HG03565 (cell line): ENCODE data around the gene HERPUD1.
"Not testable (repeated sequence)": the region's sequence is repeated elsewhere in the genome, so short reads cannot be mapped to it uniquely, and the experiment has no call there.

Source experiments
- ATAC-seq: cut with Tn5 transposase; IDR thresholded peaks from one replicate; pipeline ENCODE4 v1.9.1; 2021; ENCODE audit warnings: mild to moderate bottlenecking, moderate library complexity; ENCODE audit not compliant: unreplicated experiment

Gene HERPUD1

DNA sequence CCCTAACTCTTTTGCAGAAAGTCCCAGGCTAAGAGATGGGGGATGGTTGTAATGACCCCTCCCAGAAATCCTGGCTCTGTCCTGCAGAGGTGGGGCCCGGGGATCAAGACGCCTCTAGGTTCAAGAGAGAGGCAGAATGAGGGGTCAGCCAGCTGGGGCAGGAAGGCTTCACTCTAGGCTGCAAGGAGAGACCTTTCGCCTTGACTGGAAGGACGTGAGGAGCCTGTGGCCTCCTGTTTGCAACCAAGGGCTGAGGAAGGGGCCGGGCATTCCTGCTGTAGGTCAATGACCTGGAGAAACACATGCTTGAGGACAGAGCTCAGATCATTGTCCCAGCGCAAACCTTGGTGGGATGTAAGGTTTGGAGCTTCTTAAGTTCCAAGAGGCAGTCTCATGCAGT, 21.1 kb downstream of the HERPUD1 start:
- no peak for ATAC-seq

DNA sequence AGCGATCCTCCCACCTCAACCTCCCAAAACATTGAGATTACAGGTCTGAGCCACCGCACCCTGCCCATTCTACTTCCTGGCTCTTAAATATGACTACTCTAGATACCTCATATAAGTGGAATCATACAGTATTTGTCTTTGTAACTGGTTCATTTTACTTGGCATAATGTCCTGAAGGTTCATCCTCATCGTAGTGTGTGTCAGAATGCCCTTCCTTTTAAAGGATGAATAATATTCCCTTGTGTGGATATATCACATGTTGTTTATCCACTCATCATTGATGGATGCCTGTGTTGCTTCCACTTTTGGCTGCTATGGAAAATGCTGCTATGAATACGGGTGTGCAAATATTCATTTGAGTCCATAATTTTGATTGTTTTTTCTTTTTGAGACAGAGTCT, 24.1 kb downstream of the HERPUD1 start:
- ATAC-seq, result no peak

GRCh38 chr16:56956756-56957155, 24.8 kb downstream of the HERPUD1 start:
- no peak for ATAC-seq

DNA sequence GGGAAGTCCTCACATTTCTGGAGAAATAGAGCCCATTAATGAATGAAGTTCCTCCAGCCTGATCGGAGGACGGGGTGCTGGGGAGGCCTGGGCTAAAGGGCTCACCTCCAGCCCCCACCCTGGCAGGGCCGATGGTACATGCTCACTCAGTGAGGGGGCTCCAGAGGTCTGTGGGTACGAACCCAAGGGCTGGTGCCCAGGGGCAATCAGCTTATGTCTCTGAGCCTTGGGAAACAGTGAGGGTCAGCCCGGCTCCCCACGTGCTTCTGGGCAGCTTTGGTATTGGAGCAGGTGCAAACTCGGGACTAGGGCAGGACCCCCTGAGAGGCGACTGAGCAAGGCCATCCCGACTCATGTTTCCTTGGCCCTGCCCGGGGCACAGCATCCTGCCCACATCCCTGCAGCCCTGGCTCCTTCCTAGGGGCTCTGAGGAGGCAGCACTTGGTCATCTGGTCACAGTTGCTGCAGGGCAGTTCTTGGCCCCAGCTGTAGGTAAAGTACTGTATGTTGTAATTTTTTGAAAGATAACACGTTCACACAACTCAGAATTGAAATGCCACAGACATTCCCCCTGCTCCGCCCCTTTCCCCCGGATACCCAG, 28.8 kb downstream of the HERPUD1 start:
- ATAC-seq, result no peak

DNA sequence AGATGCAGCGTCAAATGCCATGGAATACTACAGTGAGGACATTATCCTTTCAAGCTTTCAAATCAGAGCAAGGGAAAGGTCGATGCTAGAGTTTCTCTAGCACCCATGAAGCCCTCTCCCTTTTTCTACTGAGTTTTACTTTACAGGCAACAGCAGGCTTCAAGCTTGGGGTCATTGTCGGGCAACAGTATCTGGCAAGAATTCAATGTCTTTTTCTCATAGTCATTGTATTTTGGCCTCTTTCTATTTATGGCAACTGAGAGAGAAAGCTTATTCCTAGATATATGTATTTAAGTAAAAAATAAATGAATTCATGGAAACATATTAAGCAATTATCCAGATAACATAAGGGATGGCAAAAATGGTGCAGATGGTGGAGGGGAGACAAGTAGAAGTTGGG, 29.4 kb downstream of the HERPUD1 start:
- no peak for ATAC-seq

- no peak for ATAC-seq
Observed at GRCh38 chr16:56961851-56962281, 29.9 kb downstream of the HERPUD1 start, which contains the start of gene CETP. Gene CETP (plus strand): TSS chr16:56961950. CDS start chr16:56961980, 30 bp downstream.

DNA sequence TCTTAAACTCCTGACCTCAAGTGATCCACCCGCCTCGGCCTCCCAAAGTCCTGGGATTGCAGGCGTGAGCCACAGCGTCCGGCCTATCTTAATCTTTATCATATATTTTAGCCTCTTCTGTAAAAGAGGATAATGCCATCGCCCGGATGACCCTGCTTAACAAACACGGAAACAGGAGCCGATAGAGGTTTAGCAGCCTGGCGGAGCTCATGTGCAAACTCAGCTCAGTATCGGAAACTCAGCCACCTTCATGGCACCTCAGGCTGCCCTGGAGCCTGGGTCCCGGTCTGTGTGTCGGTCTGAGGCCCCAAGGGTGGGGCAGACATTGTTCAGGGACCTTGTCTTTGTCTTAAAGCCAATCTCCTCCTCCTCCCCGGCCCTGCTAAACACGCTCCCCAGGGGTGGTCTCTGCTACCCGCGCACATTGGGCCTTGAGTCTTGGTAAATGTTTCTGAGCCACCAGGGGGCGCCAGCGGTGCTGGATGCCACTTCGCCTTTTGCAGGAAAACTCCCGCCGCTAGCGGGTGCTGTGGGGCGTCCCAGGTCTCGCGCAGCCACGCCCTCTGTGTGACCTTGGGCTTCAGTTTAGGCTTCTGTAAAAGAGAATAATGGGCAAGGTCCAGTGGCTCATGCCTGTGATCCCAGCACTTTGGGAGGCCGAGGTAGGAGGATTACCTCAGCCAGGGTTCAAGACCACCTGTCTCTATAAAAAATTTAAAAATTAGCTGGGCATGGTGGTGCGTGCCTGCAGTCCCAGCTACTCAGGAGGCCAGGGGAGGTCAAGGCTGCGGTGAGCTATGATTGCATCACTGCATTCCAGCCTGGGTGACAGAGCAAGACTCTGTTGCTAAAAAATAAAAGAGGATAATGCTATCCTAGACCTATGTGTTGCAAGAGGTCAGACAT, 32.6 kb downstream of the HERPUD1 start:
- peak; percentile 61 for ATAC-seq

DNA sequence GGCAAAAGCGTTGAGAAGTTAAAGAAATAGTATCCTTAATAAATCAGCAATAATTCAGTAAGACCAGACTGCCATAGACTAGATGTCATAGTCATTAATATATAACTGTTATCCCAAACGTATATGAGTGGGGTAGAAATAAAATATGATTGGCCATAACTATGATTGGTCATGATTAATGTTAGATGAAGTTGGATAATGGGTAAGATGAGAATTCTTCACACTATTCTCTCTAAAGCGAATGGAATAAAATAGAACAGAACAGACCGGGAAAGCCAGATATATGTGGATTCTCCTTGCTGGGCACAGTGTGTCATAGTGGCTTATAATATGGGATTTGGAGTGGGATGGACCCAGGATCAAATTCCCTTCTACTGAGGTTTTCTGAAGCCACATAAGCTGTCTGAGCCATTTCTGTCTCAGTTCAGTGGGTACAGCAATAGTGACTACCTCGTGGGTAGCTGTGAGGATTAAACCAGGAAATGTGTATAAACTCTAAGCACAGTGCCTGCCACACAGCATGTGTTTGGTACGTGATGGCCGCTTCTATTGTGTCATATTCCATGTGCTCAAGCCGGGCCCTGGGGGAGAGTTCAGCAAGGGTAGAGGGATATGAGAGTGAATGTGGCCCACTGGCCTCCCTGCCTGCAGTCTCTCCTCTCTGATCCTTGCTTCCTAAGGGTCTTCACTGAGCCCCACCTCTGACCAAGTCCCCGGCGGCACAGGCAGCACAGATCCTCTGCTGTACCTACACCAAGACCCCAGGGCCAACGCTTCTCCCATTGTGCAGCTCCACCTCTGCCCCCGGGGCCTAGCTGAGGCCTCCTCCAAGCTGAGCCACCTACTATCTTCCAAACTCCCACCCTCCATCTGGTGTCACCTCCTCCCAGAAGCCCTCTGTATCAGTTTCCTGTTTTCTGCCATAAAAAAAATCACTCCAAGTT, 33.5 kb downstream of the HERPUD1 start:
- no peak for ATAC-seq

GRCh38 chr16:56966093-56966475, 34.1 kb downstream of the HERPUD1 start:
- no peak for ATAC-seq

DNA sequence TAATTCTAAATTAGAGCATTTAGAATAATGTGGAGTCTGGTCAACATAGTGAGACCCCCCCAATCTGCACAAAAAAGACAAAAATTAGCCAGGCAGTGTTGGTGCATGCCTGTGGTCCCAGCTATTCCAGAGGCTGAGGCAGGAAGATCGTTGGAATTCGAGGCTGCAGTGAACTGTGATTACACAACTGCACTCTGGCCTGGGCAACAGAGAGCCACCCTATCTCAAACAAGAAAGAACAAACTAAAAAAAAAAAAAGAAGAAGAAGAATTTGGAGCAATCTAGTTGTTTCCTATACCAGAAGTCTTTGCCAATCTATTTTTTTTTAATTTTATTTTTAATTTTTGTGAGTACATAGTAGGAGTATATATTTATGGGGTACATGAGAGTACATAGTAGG, 35.8 kb downstream of the HERPUD1 start:
- no peak for ATAC-seq

DNA sequence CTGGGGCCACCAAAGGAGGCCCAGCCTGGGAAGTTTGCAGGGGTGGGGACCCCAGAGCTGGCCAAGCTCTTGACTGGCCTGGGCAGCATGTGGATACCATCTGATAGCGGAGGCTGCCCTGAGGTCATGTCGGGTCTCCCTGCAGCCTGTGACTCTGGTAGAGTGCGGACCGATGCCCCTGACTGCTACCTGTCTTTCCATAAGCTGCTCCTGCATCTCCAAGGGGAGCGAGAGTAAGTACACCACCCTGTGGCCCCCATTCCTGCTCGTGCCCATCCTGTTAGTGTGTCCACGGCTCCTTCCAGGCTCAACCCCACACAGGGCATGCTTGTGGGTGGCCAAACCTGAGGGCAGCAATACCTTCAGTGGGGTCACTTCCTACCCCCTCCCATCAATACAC, 37.8 kb downstream of the HERPUD1 start:
- ATAC-seq, result no peak

- ATAC-seq, result peak; percentile 65
Observed at GRCh38 chr16:56970934-56971767, 39.2 kb downstream of the HERPUD1 start.

DNA sequence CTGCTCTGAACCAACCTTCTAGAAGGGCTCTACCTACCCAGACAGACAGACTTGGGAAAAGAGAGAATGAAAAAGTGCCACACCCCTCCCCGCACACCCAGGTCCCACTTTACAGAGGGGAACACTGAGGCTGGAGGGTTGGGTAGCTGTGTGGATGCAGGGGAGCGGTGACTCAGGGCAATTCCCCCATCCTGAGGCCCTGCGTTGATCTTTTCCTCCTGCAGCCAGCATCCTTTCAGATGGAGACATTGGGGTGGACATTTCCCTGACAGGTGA, 39.8 kb downstream of the HERPUD1 start:
- ATAC-seq, result no peak

DNA sequence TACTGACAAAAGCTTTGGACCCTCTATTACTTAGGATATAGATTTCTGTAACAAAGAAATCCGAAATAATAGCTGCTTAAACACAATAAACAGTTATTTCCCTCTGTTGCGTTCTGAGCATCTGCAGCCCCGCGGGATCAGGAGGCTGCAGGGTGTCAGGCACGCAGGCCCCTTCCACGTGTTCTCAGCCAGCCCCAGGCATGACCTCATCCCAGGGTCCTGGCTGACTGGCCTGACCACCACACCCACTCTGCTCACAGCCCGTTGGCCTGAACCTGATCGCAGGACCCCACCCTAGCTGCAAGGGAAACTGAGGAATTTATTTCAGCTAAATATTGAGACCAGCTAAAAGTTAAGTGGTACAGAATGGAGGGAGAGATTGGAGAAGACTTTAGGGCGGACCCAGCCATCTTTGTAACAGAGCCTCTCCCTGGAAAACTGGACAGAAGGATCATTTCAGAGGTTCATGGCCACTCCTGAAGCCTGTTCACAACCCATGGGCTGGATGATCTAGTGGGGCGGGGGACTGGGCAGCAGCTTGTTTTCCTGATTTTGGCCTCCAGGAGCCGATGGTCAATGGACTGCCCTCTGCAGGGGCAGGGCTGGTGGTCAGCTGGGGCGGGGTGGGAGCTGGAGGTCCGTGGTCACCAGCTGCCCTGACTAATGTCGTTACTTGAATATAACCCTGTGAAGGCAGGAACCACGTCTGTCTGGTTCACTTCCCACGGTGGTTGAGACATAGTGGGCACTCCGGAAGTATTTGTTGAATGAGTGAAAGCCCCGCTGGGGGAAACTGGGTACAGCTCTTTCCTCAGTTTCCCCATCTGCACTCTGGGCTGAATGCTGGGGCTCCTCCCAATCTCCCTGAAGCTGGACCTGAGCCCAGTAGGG, 40.7 kb downstream of the HERPUD1 start:
- no peak for ATAC-seq

DNA sequence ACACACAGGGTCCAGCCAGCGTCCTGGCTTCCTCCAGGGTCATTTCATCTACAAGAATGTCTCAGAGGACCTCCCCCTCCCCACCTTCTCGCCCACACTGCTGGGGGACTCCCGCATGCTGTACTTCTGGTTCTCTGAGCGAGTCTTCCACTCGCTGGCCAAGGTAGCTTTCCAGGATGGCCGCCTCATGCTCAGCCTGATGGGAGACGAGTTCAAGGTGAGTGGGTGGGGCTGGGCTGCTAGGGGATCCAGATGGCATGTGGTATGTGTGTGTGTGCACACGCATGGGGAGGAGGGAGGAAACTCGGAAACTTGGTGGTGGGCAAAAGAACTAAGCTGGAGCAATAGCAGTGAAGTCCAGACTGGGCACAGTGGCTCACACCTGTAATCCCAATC, 41.4 kb downstream of the HERPUD1 start:
- ATAC-seq, result no peak

DNA sequence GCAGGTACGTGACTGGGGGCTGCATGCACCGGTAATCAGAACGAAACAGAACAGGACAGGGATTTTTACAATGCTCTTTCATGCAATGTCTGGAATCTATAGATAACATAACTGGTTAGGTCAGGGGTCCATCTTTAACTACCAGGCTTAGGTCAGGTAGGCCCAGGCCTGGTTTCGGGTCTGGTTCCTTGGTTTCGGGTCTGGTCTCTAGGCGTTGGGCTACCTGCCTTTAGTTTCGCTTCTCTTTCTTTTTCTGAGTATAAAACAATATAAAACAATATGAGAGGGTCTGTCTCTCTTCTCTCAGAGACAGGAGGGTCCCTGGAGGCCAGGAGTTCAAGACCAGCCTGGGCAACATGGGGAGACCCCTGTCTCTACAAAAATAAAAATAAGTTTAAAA, 42.0 kb downstream of the HERPUD1 start:
- not testable (repeated sequence) for ATAC-seq

DNA sequence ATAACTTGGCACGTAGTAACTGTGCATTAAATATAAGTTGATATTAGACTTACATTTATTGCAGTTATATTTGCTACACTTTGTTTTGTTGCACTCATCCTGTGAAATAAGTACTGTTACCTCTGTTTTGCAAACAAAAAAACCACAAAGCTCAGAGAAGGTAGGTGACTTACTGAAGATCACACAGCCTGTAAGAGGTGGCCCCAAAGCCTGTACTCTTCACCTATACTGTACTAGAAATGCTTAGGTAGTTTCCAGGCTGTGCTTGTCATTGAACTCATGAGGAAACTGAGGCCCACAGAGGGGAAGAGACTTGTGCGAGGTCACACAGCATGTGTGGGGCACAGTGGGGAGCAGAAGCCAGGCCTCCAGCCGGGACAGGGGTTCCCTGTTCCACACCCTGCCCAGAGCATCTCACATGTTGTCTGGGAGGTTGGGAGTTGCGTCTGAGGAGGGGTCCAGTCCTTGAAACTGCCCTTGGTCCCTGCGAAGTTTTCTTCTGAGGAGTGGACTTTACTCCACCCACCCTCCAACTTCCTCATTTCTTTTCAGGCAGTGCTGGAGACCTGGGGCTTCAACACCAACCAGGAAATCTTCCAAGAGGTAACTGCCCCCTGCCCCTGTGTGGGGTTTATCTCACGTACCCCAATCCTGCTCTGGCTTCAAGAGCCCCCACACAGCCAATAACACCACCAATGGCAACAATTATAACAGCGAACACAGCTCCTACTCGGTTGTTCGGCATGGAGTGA, 42.8 kb downstream of the HERPUD1 start:
- no peak for ATAC-seq

- ATAC-seq, result no peak
Observed at GRCh38 chr16:56975714-56976113, 43.8 kb downstream of the HERPUD1 start.

GRCh38 chr16:56977216-56977615, 45.3 kb downstream of the HERPUD1 start:
- ATAC-seq, result no peak
